ENCODE data around the gene TREML4. TPM values are rescaled to one million over a fixed set of nuclear protein-coding genes. Genes with fewer than 3 reads are reported as not detected.

The TREML4 gene
- polyA plus RNA-seq, 1 experiment: not detected

DNA sequence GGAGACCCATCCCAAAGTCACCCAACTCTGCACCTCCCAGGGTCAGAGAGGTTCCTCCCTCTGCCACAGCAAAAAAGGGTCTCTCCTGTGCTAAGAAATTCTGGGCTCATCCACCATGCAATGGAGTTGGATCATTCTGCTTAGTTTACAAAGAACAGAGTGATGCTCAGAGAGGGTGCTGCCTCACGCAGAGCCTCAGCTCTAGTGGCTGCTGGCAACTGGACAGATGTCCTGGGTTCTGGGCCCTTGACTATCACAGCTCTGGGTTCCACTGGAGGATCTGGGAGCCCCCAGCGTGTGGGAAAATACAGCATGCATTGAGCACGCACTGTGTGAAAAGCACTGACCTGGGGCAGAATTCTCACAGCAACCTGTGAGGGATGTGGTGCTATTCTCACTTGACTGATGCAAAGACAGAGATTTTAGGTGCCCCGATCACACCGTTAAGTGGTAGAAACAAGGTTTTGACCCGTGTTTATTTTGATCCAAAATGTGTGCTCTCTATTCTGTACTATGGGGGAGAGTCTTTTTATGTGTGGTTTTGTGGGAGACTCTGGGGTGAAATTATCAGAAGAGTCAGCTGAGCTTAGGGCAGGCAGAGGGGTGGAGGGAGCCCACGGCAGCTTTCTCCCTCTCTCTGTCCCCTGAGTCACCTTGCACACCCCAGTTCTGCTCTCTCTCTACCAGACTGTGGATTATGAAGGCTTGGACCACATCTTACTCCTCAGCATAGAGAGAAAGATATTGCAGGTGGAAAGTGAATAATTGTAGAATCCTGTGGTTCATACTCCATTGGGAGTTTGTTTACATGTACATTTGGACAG is 19.9 kb downstream of the TREML4 start:
- ChIA-PET CTCF (interaction anchor here (0.5 kb wide), 1 partner anchor 59 kb away, joined by 4 read pairs; no protein-coding TSS in a partner anchor), POLR2A (no interaction called here)
- Histone ChIP-seq H3K4me3 (ENCODE audit: low read depth, low read length) (no peak overlapping the region), H3K27me3 (ENCODE audit: control insufficient read depth, insufficient read depth, low read length) (peaks cover under 1% of the 10 kb centered on the region), H3K27ac (ENCODE audit: low read depth, low read length) (no peak overlapping the region), H3K9me3 (ENCODE audit: control insufficient read depth, insufficient read depth, low read length) (no peaks in the 10 kb centered on the region)
- DNase-seq (ENCODE audit: low read depth, low spot score): no peak
- TF ChIP-seq, protein P1, sequence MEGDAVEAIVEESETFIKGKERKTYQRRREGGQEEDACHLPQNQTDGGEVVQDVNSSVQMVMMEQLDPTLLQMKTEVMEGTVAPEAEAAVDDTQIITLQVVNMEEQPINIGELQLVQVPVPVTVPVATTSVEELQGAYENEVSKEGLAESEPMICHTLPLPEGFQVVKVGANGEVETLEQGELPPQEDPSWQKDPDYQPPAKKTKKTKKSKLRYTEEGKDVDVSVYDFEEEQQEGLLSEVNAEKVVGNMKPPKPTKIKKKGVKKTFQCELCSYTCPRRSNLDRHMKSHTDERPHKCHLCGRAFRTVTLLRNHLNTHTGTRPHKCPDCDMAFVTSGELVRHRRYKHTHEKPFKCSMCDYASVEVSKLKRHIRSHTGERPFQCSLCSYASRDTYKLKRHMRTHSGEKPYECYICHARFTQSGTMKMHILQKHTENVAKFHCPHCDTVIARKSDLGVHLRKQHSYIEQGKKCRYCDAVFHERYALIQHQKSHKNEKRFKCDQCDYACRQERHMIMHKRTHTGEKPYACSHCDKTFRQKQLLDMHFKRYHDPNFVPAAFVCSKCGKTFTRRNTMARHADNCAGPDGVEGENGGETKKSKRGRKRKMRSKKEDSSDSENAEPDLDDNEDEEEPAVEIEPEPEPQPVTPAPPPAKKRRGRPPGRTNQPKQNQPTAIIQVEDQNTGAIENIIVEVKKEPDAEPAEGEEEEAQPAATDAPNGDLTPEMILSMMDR (IDR thresholded peaks at IDR 0.05; ENCODE audit: low read depth, low read length): no peak

DNA sequence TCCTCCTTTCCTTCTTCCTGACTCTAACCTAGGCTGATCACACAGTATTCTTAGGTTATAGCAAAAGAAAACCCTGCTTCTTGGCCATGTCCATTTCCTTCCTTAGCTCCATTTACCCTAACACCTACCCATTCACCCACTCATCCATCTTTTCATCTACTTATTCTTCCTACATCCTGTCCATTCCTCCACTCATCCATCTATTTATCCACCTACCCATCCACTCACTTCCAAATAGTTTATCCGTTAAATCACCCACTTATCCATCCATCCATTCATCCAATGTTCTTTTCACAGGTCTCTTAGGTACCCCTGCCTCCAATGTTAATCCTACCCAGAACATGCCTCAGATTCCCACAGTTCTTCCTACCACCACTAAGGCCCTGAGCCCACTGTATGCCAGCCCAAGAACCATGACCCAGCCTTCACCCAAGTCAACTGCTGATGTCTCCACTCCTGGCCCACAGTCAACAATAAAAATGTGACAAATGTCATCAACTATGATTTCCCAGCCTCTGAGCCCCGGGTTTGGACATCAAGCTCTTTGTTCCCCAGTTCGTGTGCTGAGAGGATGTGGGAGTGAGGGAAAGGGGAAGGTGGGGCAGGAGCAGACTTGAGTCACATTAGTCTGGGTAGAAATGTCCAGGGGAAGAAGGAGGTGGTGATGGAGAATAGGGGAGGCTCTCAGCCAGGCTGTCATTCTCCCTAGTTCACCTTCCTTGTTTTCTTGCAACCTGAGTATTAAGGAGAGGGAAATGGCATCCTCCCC is 24.4 kb downstream of the TREML4 start:
- Histone ChIP-seq H3K9me3 (ENCODE audit: control insufficient read depth, insufficient read depth, low read length) (no peaks in the 10 kb centered on the region), H3K27ac (ENCODE audit: low read depth, low read length) (no peak overlapping the region), H3K27me3 (ENCODE audit: control insufficient read depth, insufficient read depth, low read length) (no peaks in the 10 kb centered on the region), H3K4me3 (ENCODE audit: low read depth, low read length) (no peak overlapping the region)
- CTCF ChIA-PET: no interaction called here
- POLR2A ChIA-PET: no interaction called here
- DNase-seq (ENCODE audit: low read depth, low spot score): no peak
- TF ChIP-seq, protein P1 (IDR thresholded peaks at IDR 0.05; ENCODE audit: low read depth, low read length): no peak

GRCh38 chr6:41255110-41255509 is 27.0 kb downstream of the TREML4 start:
- no peak for DNase-seq (ENCODE audit: low read depth, low spot score)
- ChIA-PET CTCF (no interaction called here), POLR2A (no interaction called here)
- Histone ChIP-seq H3K27me3 (ENCODE audit: control insufficient read depth, insufficient read depth, low read length) (no peaks in the 10 kb centered on the region), H3K4me3 (ENCODE audit: low read depth, low read length) (no peak overlapping the region), H3K27ac (ENCODE audit: low read depth, low read length) (no peak overlapping the region), H3K9me3 (ENCODE audit: control insufficient read depth, insufficient read depth, low read length) (no peaks in the 10 kb centered on the region)
- TF ChIP-seq, protein P1 (IDR thresholded peaks at IDR 0.05; ENCODE audit: low read depth, low read length): no peak

GRCh38 chr6:41255638-41256246 is 27.6 kb downstream of the TREML4 start:
- Histone ChIP-seq H3K27me3 (ENCODE audit: control insufficient read depth, insufficient read depth, low read length) (no peaks in the 10 kb centered on the region), H3K4me3 (ENCODE audit: low read depth, low read length) (no peak overlapping the region), H3K27ac (ENCODE audit: low read depth, low read length) (no peak overlapping the region), H3K9me3 (ENCODE audit: control insufficient read depth, insufficient read depth, low read length) (no peaks in the 10 kb centered on the region)
- TF ChIP-seq, protein P1 (IDR thresholded peaks at IDR 0.05; ENCODE audit: low read depth, low read length): no peak
- CTCF ChIA-PET: no interaction called here
- DNase-seq (ENCODE audit: low read depth, low spot score): no peak
- POLR2A ChIA-PET: no interaction called here
